ENCODE data around the gene ZFP69.
"Not testable (repeated sequence)": the region's sequence is repeated elsewhere in the genome, so short reads cannot be mapped to it uniquely, and the experiment has no call there.

The ZFP69 gene

GRCh38 chr1:40478276-40478675 lies 1.2 kb downstream of the ZFP69 start:
- peak overlapping the region; percentile 62 for H3K4me3 ChIP-seq (ENCODE audit: insufficient read depth, low read length, poor library complexity, severe bottlenecking)

GRCh38 chr1:40479156-40479555 lies 2.1 kb downstream of the ZFP69 start:
- Histone ChIP-seq H3K4me3 (ENCODE audit: insufficient read depth, low read length, poor library complexity, severe bottlenecking) (no peak overlapping the region), H2AFZ (ENCODE audit: low read depth, low read length, severe bottlenecking) (no peak overlapping the region), H3K4me2 (ENCODE audit: low read depth, low read length, poor library complexity, severe bottlenecking) (peak overlapping the region; percentile 90), H3K36me3 (ENCODE audit: low read length) (no peaks in the 10 kb centered on the region), H3K9me2 (replicated peaks; ENCODE audit: insufficient read depth, low read length) (no peaks in the 10 kb centered on the region), H3K27me3 (ENCODE audit: low read length) (no peaks in the 10 kb centered on the region), H3K79me2 (ENCODE audit: insufficient read depth, low read length) (no peaks in the 10 kb centered on the region; the same call in 1 of the 2 replicates), H4K20me1 (ENCODE audit: low read depth, low read length) (no peaks in the 10 kb centered on the region), H3K27ac (ENCODE audit: low read depth, low read length) (peak overlapping the region; percentile 16; the same call in 1 of the 2 replicates), H3K9me3 (ENCODE audit: insufficient read depth, low read length) (peaks cover 15% of the 10 kb centered on the region), H3K9ac (ENCODE audit: low read length) (no peak overlapping the region), H3F3A (ENCODE audit: insufficient read depth) (peaks cover 18% of the 10 kb centered on the region; the same call in 1 of the 2 replicates)
- no peak for TF ChIP-seq EZH2phosphoT487 (conservative IDR thresholded peaks at IDR 0.05; ENCODE audit: low read length)
- no peak for TF ChIP-seq CTCF (IDR thresholded peaks at IDR 0.05; ENCODE audit: insufficient read depth, low read length, poor library complexity, severe bottlenecking)

More at GRCh38 chr1:40478276-40478675, 1.2 kb downstream of the ZFP69 start:
- Histone ChIP-seq H3K79me2 (ENCODE audit: insufficient read depth, low read length) (no peaks in the 10 kb centered on the region; the same call in 1 of the 2 replicates), H3K27me3 (ENCODE audit: low read length) (no peaks in the 10 kb centered on the region), H3K9me2 (replicated peaks; ENCODE audit: insufficient read depth, low read length) (no peaks in the 10 kb centered on the region), H3K9me3 (ENCODE audit: insufficient read depth, low read length) (peaks cover 15% of the 10 kb centered on the region), H3K9ac (ENCODE audit: low read length) (peak overlapping the region; percentile 75), H3K4me2 (ENCODE audit: low read depth, low read length, poor library complexity, severe bottlenecking) (peak overlapping the region; percentile 90), H3K36me3 (ENCODE audit: low read length) (no peaks in the 10 kb centered on the region), H4K20me1 (ENCODE audit: low read depth, low read length) (no peaks in the 10 kb centered on the region), H3K27ac (ENCODE audit: low read depth, low read length) (peak overlapping the region; percentile 16; the same call in 1 of the 2 replicates), H3F3A (ENCODE audit: insufficient read depth) (peaks cover 18% of the 10 kb centered on the region; the same call in 1 of the 2 replicates), H2AFZ (ENCODE audit: low read depth, low read length, severe bottlenecking) (no peak overlapping the region)
- TF ChIP-seq CTCF (IDR thresholded peaks at IDR 0.05; ENCODE audit: insufficient read depth, low read length, poor library complexity, severe bottlenecking): no peak
- TF ChIP-seq EZH2phosphoT487 (conservative IDR thresholded peaks at IDR 0.05; ENCODE audit: low read length): no peak

GRCh38 chr1:40495315-40495903 lies 18.3 kb downstream of the ZFP69 start:
- Histone ChIP-seq H4K20me1 (ENCODE audit: low read depth, low read length) (no peaks in the 10 kb centered on the region), H3K27ac (ENCODE audit: low read depth, low read length) (no peak overlapping the region), H3K27me3 (ENCODE audit: low read length) (no peaks in the 10 kb centered on the region), H3K9ac (ENCODE audit: low read length) (no peak overlapping the region), H3K4me2 (ENCODE audit: low read depth, low read length, poor library complexity, severe bottlenecking) (no peak overlapping the region), H3K4me3 (ENCODE audit: insufficient read depth, low read length, poor library complexity, severe bottlenecking) (no peak overlapping the region), H3F3A (ENCODE audit: insufficient read depth) (no peaks in the 10 kb centered on the region; the same call in 1 of the 2 replicates), H3K9me3 (ENCODE audit: insufficient read depth, low read length) (peaks cover 33% of the 10 kb centered on the region; the same call in 1 of the 2 replicates), H2AFZ (ENCODE audit: low read depth, low read length, severe bottlenecking) (no peak overlapping the region), H3K36me3 (ENCODE audit: low read length) (peaks cover 57% of the 10 kb centered on the region), H3K9me2 (replicated peaks; ENCODE audit: insufficient read depth, low read length) (no peaks in the 10 kb centered on the region), H3K79me2 (ENCODE audit: insufficient read depth, low read length) (no peaks in the 10 kb centered on the region)
- TF ChIP-seq CTCF (IDR thresholded peaks at IDR 0.05; ENCODE audit: insufficient read depth, low read length, poor library complexity, severe bottlenecking): no peak
- no peak for TF ChIP-seq EZH2phosphoT487 (conservative IDR thresholded peaks at IDR 0.05; ENCODE audit: low read length)

- H3K36me3 ChIP-seq (ENCODE audit: low read length); H2AFZ ChIP-seq (ENCODE audit: low read depth, low read length, severe bottlenecking): not testable (repeated sequence)
Measured at GRCh38 chr1:40502651-40503050, 25.6 kb downstream of the ZFP69 start.

More at GRCh38 chr1:40502651-40503050, 25.6 kb downstream of the ZFP69 start:
- peaks cover 18% of the 10 kb centered on the region; the same call in 1 of the 2 replicates for H3K9me3 ChIP-seq (ENCODE audit: insufficient read depth, low read length)
- not testable (repeated sequence) for H3K27me3 ChIP-seq (ENCODE audit: low read length); H3K27ac ChIP-seq (ENCODE audit: low read depth, low read length); H3K4me2 ChIP-seq (ENCODE audit: low read depth, low read length, poor library complexity, severe bottlenecking); H3K9me2 ChIP-seq (replicated peaks; ENCODE audit: insufficient read depth, low read length); H3K4me3 ChIP-seq (ENCODE audit: insufficient read depth, low read length, poor library complexity, severe bottlenecking); H3K79me2 ChIP-seq (ENCODE audit: insufficient read depth, low read length); H3K9ac ChIP-seq (ENCODE audit: low read length); H3F3A ChIP-seq (ENCODE audit: insufficient read depth); H4K20me1 ChIP-seq (ENCODE audit: low read depth, low read length)

Data from SU-DHL-6 (cell line).